ENCODE results near the gene SYCE1.
"Not testable (repeated sequence)": the region's sequence is repeated elsewhere in the genome, so short reads cannot be mapped to it uniquely, and the experiment has no call there.

Gene SYCE1

DNA sequence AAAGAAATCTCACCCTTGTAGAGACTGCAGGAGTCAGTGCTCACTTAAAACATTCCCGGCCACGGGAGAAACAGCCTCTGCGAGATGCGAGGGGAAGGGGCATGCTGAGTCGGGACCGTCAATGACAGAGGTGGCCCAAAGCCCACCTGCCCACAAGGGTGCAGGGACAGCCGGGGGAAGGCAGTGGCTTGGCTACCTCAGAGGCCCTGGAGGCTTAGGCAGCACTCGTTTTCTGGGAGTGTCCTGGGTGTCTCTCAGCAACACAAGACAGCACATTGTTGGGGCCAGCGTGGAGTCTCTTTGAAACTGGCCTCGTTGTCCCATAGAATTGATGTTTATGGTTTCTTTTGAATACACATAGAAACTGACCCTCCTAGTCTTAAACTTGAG is 25.6 kb upstream of the SYCE1 start:
- no peak for TF ChIP-seq Cebpa-rat (IDR thresholded peaks at IDR 0.05)
- no peak overlapping the region for H3K9ac ChIP-seq

GRCh38 chr10:133590226-133590969 is 25.0 kb upstream of the SYCE1 start:
- Histone ChIP-seq H3K9ac (no peak overlapping the region), H3K36me3 (no peaks in the 10 kb centered on the region), H3K4me1 (no peaks in the 10 kb centered on the region), H4K20me1 (no peaks in the 10 kb centered on the region), H3K4me3 (no peak overlapping the region), H3K9me3 (peaks cover under 1% of the 10 kb centered on the region; the same call in 1 of the 2 replicates), H3K27me3 (no peaks in the 10 kb centered on the region), H3K4me2 (no peak overlapping the region), H3K27ac (no peak overlapping the region)
- no peak for TF ChIP-seq Cebpa-rat (IDR thresholded peaks at IDR 0.05)

More for the DNA sequence above, 25.6 kb upstream of the SYCE1 start:
- Histone ChIP-seq H3K36me3 (no peaks in the 10 kb centered on the region), H3K9me3 (no peaks in the 10 kb centered on the region), H3K27ac (no peak overlapping the region), H3K4me2 (no peak overlapping the region), H3K27me3 (no peaks in the 10 kb centered on the region), H3K4me1 (no peaks in the 10 kb centered on the region), H3K4me3 (no peak overlapping the region), H4K20me1 (no peaks in the 10 kb centered on the region)

- not testable (repeated sequence) for H3K4me1 ChIP-seq, H3K4me3 ChIP-seq, H3K9ac ChIP-seq, H3K27ac ChIP-seq, H3K4me2 ChIP-seq, H3K36me3 ChIP-seq, H4K20me1 ChIP-seq, H3K27me3 ChIP-seq
- peaks cover 28% of the 10 kb centered on the region for H3K9me3 ChIP-seq
These were observed 11.7 kb upstream of the SYCE1 start for GRCh38 chr10:133577037-133577436.

- not testable (repeated sequence) for H3K4me1 ChIP-seq, H3K4me2 ChIP-seq, H3K4me3 ChIP-seq, H3K9ac ChIP-seq, H3K27ac ChIP-seq, H3K36me3 ChIP-seq, H4K20me1 ChIP-seq, H3K27me3 ChIP-seq
- H3K9me3 ChIP-seq: peaks cover 25% of the 10 kb centered on the region
These were observed 8.1 kb upstream of the SYCE1 start for GRCh38 chr10:133573460-133573859.

DNA sequence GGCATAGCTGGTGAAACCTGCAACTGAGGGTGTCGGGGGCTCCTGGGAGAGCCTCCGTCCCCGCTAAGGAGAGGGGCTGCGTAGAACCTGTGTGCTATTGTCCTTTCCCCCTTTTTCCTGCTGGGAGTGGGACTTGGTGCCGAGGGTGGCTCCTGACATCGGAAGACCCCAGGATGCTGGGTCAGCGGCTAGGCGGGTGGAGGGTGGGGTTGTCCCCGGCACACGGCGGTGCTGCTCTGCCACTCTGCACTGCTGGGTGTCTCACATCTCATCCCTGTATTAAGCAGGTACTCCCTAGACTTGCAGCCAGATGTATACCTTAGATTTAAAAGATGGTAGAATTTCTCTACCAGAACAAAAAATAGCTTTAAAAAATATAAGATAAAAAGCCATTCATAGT is 6.7 kb upstream of the SYCE1 start:
- peaks cover 39% of the 10 kb centered on the region for H3K9me3 ChIP-seq
- H4K20me1 ChIP-seq: not testable (repeated sequence)

GRCh38 chr10:133569801-133570200 is 4.4 kb upstream of the SYCE1 start:
- not testable (repeated sequence) for H4K20me1 ChIP-seq, H3K27me3 ChIP-seq, H3K36me3 ChIP-seq, H3K27ac ChIP-seq, H3K4me1 ChIP-seq, H3K4me2 ChIP-seq, H3K4me3 ChIP-seq, H3K9ac ChIP-seq
- peaks cover 61% of the 10 kb centered on the region for H3K9me3 ChIP-seq

More for the DNA sequence above, 6.7 kb upstream of the SYCE1 start:
- not testable (repeated sequence) for H3K36me3 ChIP-seq, H3K4me3 ChIP-seq, H3K27me3 ChIP-seq, H3K4me2 ChIP-seq, H3K27ac ChIP-seq, H3K4me1 ChIP-seq, H3K9ac ChIP-seq

GRCh38 chr10:133568831-133569527 is 3.6 kb upstream of the SYCE1 start:
- not testable (repeated sequence) for H3K9ac ChIP-seq, H3K36me3 ChIP-seq, H3K4me1 ChIP-seq, H4K20me1 ChIP-seq, H3K27me3 ChIP-seq, H3K4me3 ChIP-seq, H3K27ac ChIP-seq, H3K4me2 ChIP-seq
- peaks cover 60% of the 10 kb centered on the region for H3K9me3 ChIP-seq

DNA sequence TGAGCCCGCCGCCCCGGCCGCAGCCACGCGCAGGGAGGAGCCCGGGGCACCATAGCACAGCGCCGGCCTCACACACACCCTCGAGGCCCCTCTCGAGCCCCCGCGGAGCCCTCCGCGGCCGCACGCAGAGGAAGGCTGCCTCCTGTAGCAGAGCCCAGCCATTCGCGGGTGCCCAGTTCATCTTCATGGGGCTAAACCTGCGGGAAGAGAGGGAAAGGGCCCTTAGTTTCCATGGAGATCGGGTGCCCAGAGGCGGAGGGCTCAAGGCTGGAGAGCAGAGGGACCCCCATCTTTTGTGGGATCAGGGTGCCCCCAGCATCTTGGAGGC is 2.9 kb upstream of the SYCE1 start:
- Histone ChIP-seq H3K9me3 (peaks cover 52% of the 10 kb centered on the region), H3K36me3 (no peaks in the 10 kb centered on the region), H4K20me1 (no peaks in the 10 kb centered on the region), H3K9ac (no peak overlapping the region), H3K4me2 (no peak overlapping the region), H3K27ac (no peak overlapping the region), H3K4me1 (no peaks in the 10 kb centered on the region), H3K27me3 (peaks cover 4% of the 10 kb centered on the region; the same call in 1 of the 2 replicates), H3K4me3 (no peak overlapping the region)
- TF ChIP-seq Cebpa-rat (IDR thresholded peaks at IDR 0.05): no peak

DNA sequence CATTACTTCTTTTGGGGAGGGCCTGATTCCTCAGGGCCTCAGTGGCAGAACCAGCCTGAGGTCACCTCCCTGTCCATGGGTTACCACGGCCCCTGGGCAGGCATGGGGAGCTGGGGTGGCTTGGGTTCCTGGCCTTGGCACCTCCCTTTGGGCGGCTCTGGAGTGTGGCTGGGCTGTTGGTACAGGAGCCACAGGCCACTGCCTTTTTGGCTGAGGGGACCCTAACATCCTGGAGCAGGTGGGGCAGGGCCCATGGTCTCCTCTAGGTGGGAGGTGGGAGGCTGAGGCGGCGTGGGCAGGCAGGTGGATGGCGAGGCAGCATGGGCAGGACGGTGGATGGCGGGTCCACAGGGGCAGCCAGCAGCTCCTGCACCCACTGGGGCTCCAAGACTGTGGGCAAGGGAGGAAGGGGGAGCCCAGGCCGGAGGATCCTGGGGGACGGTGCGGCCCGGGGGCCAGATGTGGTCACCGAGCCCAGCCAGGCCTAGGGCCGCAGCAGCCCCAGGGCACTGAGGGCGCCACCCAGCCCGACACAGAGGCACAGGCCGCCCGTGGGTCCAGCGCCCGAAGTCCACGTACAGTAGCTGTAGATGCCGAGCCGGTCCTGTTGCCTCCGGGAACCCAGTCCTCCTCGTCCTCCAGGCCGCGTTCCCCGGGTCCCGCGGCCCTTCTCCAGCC is 2.4 kb upstream of the SYCE1 start:
- no peaks in the 10 kb centered on the region for H4K20me1 ChIP-seq
- H3K9me3 ChIP-seq: peaks cover 47% of the 10 kb centered on the region
- H3K27ac ChIP-seq: no peak overlapping the region
- H3K27me3 ChIP-seq: peaks cover 4% of the 10 kb centered on the region; the same call in 1 of the 2 replicates
- no peaks in the 10 kb centered on the region for H3K36me3 ChIP-seq
- TF ChIP-seq Cebpa-rat (IDR thresholded peaks at IDR 0.05): no peak
- H3K9ac ChIP-seq: no peak overlapping the region
- no peak overlapping the region for H3K4me3 ChIP-seq
- no peak overlapping the region for H3K4me2 ChIP-seq
- H3K4me1 ChIP-seq: no peaks in the 10 kb centered on the region

DNA sequence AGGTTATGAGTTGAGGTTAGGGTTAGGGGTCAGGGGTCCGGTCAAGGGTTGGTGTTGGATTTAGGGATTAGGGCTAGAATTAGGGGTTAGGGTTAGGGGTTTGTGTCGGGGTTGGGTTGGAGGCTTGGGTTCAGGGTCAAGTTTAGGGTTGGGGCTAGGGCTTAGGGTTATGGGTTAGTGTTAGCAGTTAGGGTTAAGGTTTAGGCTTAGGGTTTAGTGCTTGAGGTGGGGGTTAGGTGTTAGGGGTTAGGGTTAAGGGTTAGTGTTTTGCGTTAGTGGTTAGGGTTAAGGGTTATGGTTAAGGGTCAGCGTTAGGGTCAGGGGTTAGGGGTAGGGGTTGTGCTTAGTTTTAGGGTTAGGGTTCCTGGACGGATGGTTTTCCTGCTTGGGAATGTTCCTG is 1.7 kb upstream of the SYCE1 start:
- Histone ChIP-seq H3K36me3 (no peaks in the 10 kb centered on the region), H3K4me1 (no peaks in the 10 kb centered on the region), H3K4me2 (no peak overlapping the region), H4K20me1 (no peaks in the 10 kb centered on the region), H3K27ac (no peak overlapping the region), H3K9me3 (peaks cover 43% of the 10 kb centered on the region), H3K27me3 (peaks cover 4% of the 10 kb centered on the region; the same call in 1 of the 2 replicates), H3K9ac (no peak overlapping the region), H3K4me3 (no peak overlapping the region)
- TF ChIP-seq Cebpa-rat (IDR thresholded peaks at IDR 0.05): no peak
